Left ventricle myocardium inferior (tissue), 1 donor: ENCODE measurements around the gene MYL2. TPM values are rescaled to one million over a fixed set of nuclear protein-coding genes. Genes with fewer than 3 reads are reported as not detected.

ENCODE experiments used
- DNase-seq: peaks from one replicate; pipeline ENCODE4 v3.0.0-alpha.2; 2020
- H3K27ac ChIP-seq: fragments of 200-600 bp; replicated peaks from 2 replicates; pipeline ENCODE4 v1.8.0; 2021
- H3K27me3 ChIP-seq: fragments of 200-600 bp; 2 replicates; pipeline ENCODE4 v1.8.0; 2021; ENCODE audit warnings: low read depth
- H3K36me3 ChIP-seq: fragments of 200-600 bp; 2 replicates; pipeline ENCODE4 v1.8.0; 2021
- H3K4me1 ChIP-seq: fragments of 200-600 bp; 2 replicates; pipeline ENCODE4 v1.8.0; 2021
- H3K4me3 ChIP-seq: fragments of 200-600 bp; 2 replicates; pipeline ENCODE4 v1.8.0; 2021; ENCODE audit warnings: mild to moderate bottlenecking, moderate library complexity
- H3K9me3 ChIP-seq: fragments of 200-600 bp; replicated peaks from 2 replicates; pipeline ENCODE4 v1.8.0; 2021
- intact Hi-C: fragments of 100-400 bp; cut with micrococcal nuclease; formaldehyde crosslinking; loops from one replicate; pipeline ENCODE4 v1.11.0; 2022
- total RNA-seq: library from RNA; stranded (reverse); fragmentation: NEBNext Ultra II Directional; extraction: Animal tissue kit (Norgen Biotek cat#: 25700); gene quantifications from one replicate; pipeline ENCODE4 v1.2.1, GENCODE V29; 2021
- TF ChIP-seq, protein P1 (sequence below): fragments of 200-600 bp; IDR thresholded peaks from 2 replicates; pipeline ENCODE4 v1.8.0; 2021; ENCODE audit warnings: antibody characterized with exemption, mild to moderate bottlenecking, borderline replicate concordance
- donor health status: DM: no; HTN: yes; CAD: no; lungs with severe emphysema.

MYL2 gene
- total RNA-seq, 1 donor from 2014 or later: 33,375 TPM

GRCh38 chr12:110913119-110914056, 7.0 kb downstream of the MYL2 start:
- Histone ChIP-seq H3K4me1 (peaks cover 10% of the 10 kb centered on the region), H3K4me3 (no peak overlapping the region), H3K36me3 (peaks cover 65% of the 10 kb centered on the region), H3K27ac (peak overlapping the region; percentile 61), H3K9me3 (no peaks in the 10 kb centered on the region), H3K27me3 (peaks cover 5% of the 10 kb centered on the region)
- intact Hi-C loops: no loop called here
- no peak for DNase-seq
- TF ChIP-seq, protein P1, sequence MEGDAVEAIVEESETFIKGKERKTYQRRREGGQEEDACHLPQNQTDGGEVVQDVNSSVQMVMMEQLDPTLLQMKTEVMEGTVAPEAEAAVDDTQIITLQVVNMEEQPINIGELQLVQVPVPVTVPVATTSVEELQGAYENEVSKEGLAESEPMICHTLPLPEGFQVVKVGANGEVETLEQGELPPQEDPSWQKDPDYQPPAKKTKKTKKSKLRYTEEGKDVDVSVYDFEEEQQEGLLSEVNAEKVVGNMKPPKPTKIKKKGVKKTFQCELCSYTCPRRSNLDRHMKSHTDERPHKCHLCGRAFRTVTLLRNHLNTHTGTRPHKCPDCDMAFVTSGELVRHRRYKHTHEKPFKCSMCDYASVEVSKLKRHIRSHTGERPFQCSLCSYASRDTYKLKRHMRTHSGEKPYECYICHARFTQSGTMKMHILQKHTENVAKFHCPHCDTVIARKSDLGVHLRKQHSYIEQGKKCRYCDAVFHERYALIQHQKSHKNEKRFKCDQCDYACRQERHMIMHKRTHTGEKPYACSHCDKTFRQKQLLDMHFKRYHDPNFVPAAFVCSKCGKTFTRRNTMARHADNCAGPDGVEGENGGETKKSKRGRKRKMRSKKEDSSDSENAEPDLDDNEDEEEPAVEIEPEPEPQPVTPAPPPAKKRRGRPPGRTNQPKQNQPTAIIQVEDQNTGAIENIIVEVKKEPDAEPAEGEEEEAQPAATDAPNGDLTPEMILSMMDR: no peak

- H3K27ac ChIP-seq: peak overlapping the region; percentile 61
- H3K4me1 ChIP-seq: peaks cover 10% of the 10 kb centered on the region
- TF ChIP-seq, protein P1: no peak
- H3K4me3 ChIP-seq: no peak overlapping the region
- H3K36me3 ChIP-seq: peaks cover 54% of the 10 kb centered on the region
- H3K27me3 ChIP-seq: peaks cover 5% of the 10 kb centered on the region
- no peak for DNase-seq
- intact Hi-C loops: no loop called here
- H3K9me3 ChIP-seq: no peaks in the 10 kb centered on the region
Observed at GRCh38 chr12:110912263-110912662, 8.1 kb downstream of the MYL2 start.

DNA sequence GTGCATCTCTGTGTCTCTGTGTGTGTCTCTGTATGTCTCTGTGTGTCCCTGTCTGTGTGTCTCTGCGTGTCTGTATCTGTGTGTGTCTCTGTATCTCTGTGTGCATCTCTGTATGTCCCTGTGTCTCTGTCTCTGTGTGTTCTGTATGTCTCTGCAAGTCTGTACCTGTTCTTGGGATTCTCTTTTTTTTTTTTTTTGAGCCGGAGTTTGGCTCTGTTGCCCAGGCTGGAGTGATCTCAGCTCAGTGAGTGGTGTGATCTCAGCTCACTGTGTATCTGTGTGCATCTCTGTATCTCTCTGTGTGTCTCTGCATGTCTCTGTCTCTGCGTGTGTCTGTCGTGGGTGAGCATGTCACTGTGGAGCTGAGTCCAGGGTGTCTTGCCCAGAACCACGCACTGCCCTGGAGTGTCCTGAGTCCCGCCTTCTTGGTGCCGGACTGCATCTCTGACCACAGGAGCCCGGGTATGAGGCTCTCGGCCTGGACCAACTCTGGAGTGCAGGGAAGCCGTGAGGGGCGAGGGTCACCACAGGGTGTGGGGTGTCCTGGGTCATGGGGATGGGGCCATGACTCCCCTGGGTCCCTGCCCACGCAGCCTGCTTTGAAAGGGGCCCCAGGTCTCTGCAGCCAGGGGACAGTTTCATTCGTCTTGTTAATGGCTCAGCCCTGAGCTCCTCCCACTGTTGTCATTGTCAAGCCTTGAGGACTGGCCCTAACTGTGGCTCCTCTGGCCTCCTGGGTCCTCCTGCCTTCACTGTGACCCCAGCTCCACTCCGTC, 11.8 kb downstream of the MYL2 start:
- TF ChIP-seq, protein P1: no peak
- DNase-seq: peak; percentile 55
- Histone ChIP-seq H3K4me3 (no peak overlapping the region), H3K9me3 (no peaks in the 10 kb centered on the region), H3K27ac (peak overlapping the region; percentile 61), H3K27me3 (peaks cover 4% of the 10 kb centered on the region), H3K36me3 (peaks cover 20% of the 10 kb centered on the region), H3K4me1 (no peaks in the 10 kb centered on the region)
- intact Hi-C loops: no loop called here

GRCh38 chr12:110907583-110907982, 12.8 kb downstream of the MYL2 start:
- H3K27me3 ChIP-seq: peaks cover 4% of the 10 kb centered on the region
- H3K27ac ChIP-seq: peak overlapping the region; percentile 20
- H3K36me3 ChIP-seq: peaks cover 12% of the 10 kb centered on the region
- H3K4me3 ChIP-seq: no peak overlapping the region
- intact Hi-C loops: no loop called here
- TF ChIP-seq, protein P1: no peak
- no peaks in the 10 kb centered on the region for H3K9me3 ChIP-seq
- H3K4me1 ChIP-seq: no peaks in the 10 kb centered on the region
- no peak for DNase-seq

GRCh38 chr12:110906985-110907384, 13.4 kb downstream of the MYL2 start:
- H3K27me3 ChIP-seq: peaks cover 4% of the 10 kb centered on the region
- no peaks in the 10 kb centered on the region for H3K4me1 ChIP-seq
- H3K4me3 ChIP-seq: no peak overlapping the region
- peak overlapping the region; percentile 20 for H3K27ac ChIP-seq
- intact Hi-C loops: no loop called here
- DNase-seq: no peak
- no peaks in the 10 kb centered on the region for H3K9me3 ChIP-seq
- peaks cover 8% of the 10 kb centered on the region for H3K36me3 ChIP-seq
- TF ChIP-seq, protein P1: no peak
